ENCODE measurements around the gene TFDP1.
"Not testable (repeated sequence)": the region's sequence is repeated elsewhere in the genome, so short reads cannot be mapped to it uniquely, and the experiment has no call there.

The TFDP1 gene

GRCh38 chr13:113589251-113589960, 4.9 kb downstream of the TFDP1 start:
- no peak overlapping the region for H3K4me3 ChIP-seq (ENCODE audit: low read depth, low read length)
- no peak for DNase-seq (ENCODE audit: low read depth)
- TF ChIP-seq CTCF (IDR thresholded peaks at IDR 0.05; ENCODE audit: low read depth, low read length) = no peak
- TF ChIP-seq, protein P1, sequence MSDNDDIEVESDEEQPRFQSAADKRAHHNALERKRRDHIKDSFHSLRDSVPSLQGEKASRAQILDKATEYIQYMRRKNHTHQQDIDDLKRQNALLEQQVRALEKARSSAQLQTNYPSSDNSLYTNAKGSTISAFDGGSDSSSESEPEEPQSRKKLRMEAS (IDR thresholded peaks at IDR 0.05; ENCODE audit: low read depth, low read length) = no peak
- no peak for TF ChIP-seq POLR2A (IDR thresholded peaks at IDR 0.05; ENCODE audit: extremely low read depth, insufficient read length)
- TF ChIP-seq MYC (IDR thresholded peaks at IDR 0.05; ENCODE audit: low read depth, low read length) = no peak

- H3K4me3 ChIP-seq (ENCODE audit: low read depth, low read length) = no peak overlapping the region
- TF ChIP-seq, protein P1 (IDR thresholded peaks at IDR 0.05; ENCODE audit: low read depth, low read length) = no peak
- TF ChIP-seq MYC (IDR thresholded peaks at IDR 0.05; ENCODE audit: low read depth, low read length) (no peak), POLR2A (IDR thresholded peaks at IDR 0.05; ENCODE audit: extremely low read depth, insufficient read length) (no peak), CTCF (IDR thresholded peaks at IDR 0.05; ENCODE audit: low read depth, low read length) (no peak)
- DNase-seq (ENCODE audit: low read depth) = no peak
Measured at GRCh38 chr13:113589961-113590339, 5.4 kb downstream of the TFDP1 start.

DNA sequence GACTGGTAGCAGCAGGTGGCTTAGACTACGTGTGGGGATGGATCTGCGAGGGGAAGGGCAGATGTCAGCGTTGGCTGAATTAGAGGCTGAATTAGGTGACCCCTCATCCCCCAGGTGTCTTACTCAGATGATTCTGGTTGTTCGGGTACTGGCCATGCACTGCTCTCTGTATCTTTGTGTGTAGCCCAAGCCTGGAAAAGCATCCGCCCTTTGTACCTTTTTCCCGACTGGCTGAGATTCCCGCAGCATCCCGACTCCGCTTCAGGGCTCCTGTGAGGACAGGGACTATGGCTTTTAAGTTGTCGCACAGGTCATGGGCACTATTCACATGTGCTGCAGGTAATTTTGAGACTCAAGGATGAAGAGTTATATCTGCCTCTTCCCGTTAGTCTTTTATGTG, 7.2 kb downstream of the TFDP1 start:
- DNase-seq (ENCODE audit: low read depth) = no peak
- no peak overlapping the region for H3K4me3 ChIP-seq (ENCODE audit: low read depth, low read length)

DNA sequence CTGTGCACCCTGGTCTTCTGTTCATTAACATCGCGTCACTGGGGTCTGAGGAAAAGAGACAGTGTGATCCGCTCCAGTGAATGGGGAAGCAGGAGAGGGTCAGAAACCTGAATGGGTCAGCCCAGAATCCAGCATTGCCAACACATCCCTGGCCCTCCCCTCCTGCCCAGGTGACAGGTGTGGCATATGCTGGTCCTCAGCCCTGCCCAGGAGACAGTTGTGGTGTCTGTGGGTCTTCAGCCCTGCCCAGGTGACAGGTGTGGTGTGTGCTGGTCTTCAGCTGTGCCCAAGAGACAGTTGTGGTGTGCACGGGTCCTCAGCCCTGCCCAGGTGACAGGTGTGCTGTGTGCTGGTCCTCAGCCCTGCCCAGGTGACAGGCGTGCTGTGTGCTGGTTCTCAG, 8.0 kb downstream of the TFDP1 start:
- H3K4me3 ChIP-seq (ENCODE audit: low read depth, low read length) = no peak overlapping the region
- no peak for DNase-seq (ENCODE audit: low read depth)
- TF ChIP-seq MYC (IDR thresholded peaks at IDR 0.05; ENCODE audit: low read depth, low read length) = no peak

More for the DNA sequence above, 7.2 kb downstream of the TFDP1 start:
- TF ChIP-seq, protein P1 (IDR thresholded peaks at IDR 0.05; ENCODE audit: low read depth, low read length) = no peak
- TF ChIP-seq CTCF (IDR thresholded peaks at IDR 0.05; ENCODE audit: low read depth, low read length) (no peak), POLR2A (IDR thresholded peaks at IDR 0.05; ENCODE audit: extremely low read depth, insufficient read length) (no peak), MYC (IDR thresholded peaks at IDR 0.05; ENCODE audit: low read depth, low read length) (no peak)

GRCh38 chr13:113594066-113594821, 9.7 kb downstream of the TFDP1 start:
- not testable (repeated sequence) for H3K4me3 ChIP-seq (ENCODE audit: low read depth, low read length); DNase-seq (ENCODE audit: low read depth)

- TF ChIP-seq POLR2A (IDR thresholded peaks at IDR 0.05; ENCODE audit: extremely low read depth, insufficient read length) = no peak
- TF ChIP-seq, protein P1 (IDR thresholded peaks at IDR 0.05; ENCODE audit: low read depth, low read length) = no peak
- no peak for TF ChIP-seq CTCF (IDR thresholded peaks at IDR 0.05; ENCODE audit: low read depth, low read length)
- TF ChIP-seq MYC (IDR thresholded peaks at IDR 0.05; ENCODE audit: low read depth, low read length) = no peak
- no peak overlapping the region for H3K4me3 ChIP-seq (ENCODE audit: low read depth, low read length)
- DNase-seq (ENCODE audit: low read depth) = no peak
Measured at GRCh38 chr13:113595131-113595530, 10.6 kb downstream of the TFDP1 start.

Measured in NB4 (cell line).